HG02642 (cell line): ENCODE data around the gene HHIP.

ENCODE experiments used
- ATAC-seq: cut with Tn5 transposase; IDR thresholded peaks from one replicate; pipeline ENCODE4 v1.9.1; 2021; ENCODE audit warnings: mild to moderate bottlenecking; ENCODE audit not compliant: unreplicated experiment, poor library complexity

HHIP gene

GRCh38 chr4:144645631-144646522, at the start of gene HHIP:
Gene HHIP, plus strand, starts transcription at chr4:144646156. Its CDS starts 520 bp downstream, at chr4:144646676.
- ATAC-seq, result peak; percentile 44

GRCh38 chr4:144597171-144597570, 48.8 kb upstream of the HHIP start:
- no peak for ATAC-seq

- no peak for ATAC-seq
These were observed 46.3 kb upstream of the HHIP start for GRCh38 chr4:144599621-144600020.

- no peak for ATAC-seq
These were observed 34.1 kb upstream of the HHIP start for GRCh38 chr4:144611850-144612249.

GRCh38 chr4:144614850-144615585, 30.9 kb upstream of the HHIP start:
- no peak for ATAC-seq

- ATAC-seq, result no peak
These were observed 24.3 kb upstream of the HHIP start for GRCh38 chr4:144621681-144622080.

GRCh38 chr4:144627663-144628076, 18.3 kb upstream of the HHIP start:
- ATAC-seq, result no peak

GRCh38 chr4:144633215-144633614, 12.7 kb upstream of the HHIP start:
- no peak for ATAC-seq

- ATAC-seq, result peak; percentile 100
These were observed 10.8 kb upstream of the HHIP start for GRCh38 chr4:144634978-144635747.

- ATAC-seq, result no peak
These were observed 1.4 kb upstream of the HHIP start for GRCh38 chr4:144644368-144645101.

GRCh38 chr4:144645102-144645630, 790 bp upstream of the HHIP start:
- ATAC-seq, result no peak

- peak; percentile 42 for ATAC-seq
These were observed 653 bp downstream of the HHIP start for GRCh38 chr4:144646523-144647094.

GRCh38 chr4:144647095-144647561, 1.2 kb downstream of the HHIP start:
- ATAC-seq, result peak; percentile 22

- no peak for ATAC-seq
These were observed 1.6 kb downstream of the HHIP start for GRCh38 chr4:144647590-144647989.

- no peak for ATAC-seq
These were observed 2.1 kb downstream of the HHIP start for GRCh38 chr4:144648042-144648441.

GRCh38 chr4:144649646-144650045, 3.7 kb downstream of the HHIP start:
- no peak for ATAC-seq

- ATAC-seq, result no peak
These were observed 4.5 kb downstream of the HHIP start for GRCh38 chr4:144650311-144651005.

GRCh38 chr4:144653781-144654545, 8.0 kb downstream of the HHIP start:
- no peak for ATAC-seq
